Gastrocnemius medialis (tissue), 4 donors: ENCODE measurements around the gene PIP5K1C. TPM values are rescaled to one million over a fixed set of nuclear protein-coding genes. Genes with fewer than 3 reads are reported as not detected.
"Not testable (repeated sequence)": the region's sequence is repeated elsewhere in the genome, so short reads cannot be mapped to it uniquely, and the experiment has no call there.

Experiments used
- ATAC-seq, 2 donors: fragments of 150-250 bp; one replicate each; pipeline ENCODE4 v1.9.1; 2016
- DNase-seq, 2 donors: peaks; one replicate each; pipeline ENCODE4 v3.0.0-alpha.2; 2019
- H3K27ac ChIP-seq, 4 donors: fragments of 200-600 bp; sonication (generic); 1 replicate in 1 of 4; 2 replicates in 3 of 4; pipeline ENCODE4 v1.5.1; 2016 to 2018; ENCODE audit warnings: mild to moderate bottlenecking in 2 of 4, moderate library complexity in 1 of 4
- H3K27me3 ChIP-seq, 3 donors: fragments of 200-600 bp; sonication (generic) in 2 of 3; 1 replicate in 1 of 3; 2 replicates in 2 of 3; pipeline versions ENCODE4 v1.5.1 to v1.6.0; 2016 to 2019; ENCODE audit warnings: mild to moderate bottlenecking in 1 of 3, moderate library complexity in 1 of 3
- H3K36me3 ChIP-seq, 2 donors: fragments of 200-600 bp; sonication (generic) in 1 of 2; one replicate each; pipeline ENCODE4 v1.5.1; 2017 to 2018
- H3K4me1 ChIP-seq, 2 donors: fragments of 200-600 bp; sonication (generic) in 1 of 2; one replicate each; pipeline ENCODE4 v1.5.1; 2016 to 2017; ENCODE audit warnings: mild to moderate bottlenecking in 2 of 2
- H3K4me3 ChIP-seq, 4 donors: fragments of 200-600 bp; sonication (generic) in 3 of 4; 1 replicate in 1 of 4; 2 replicates in 3 of 4; pipeline ENCODE4 v1.5.1; 2016 to 2019; ENCODE audit warnings: mild to moderate bottlenecking in 2 of 4
- H3K9me3 ChIP-seq, 3 donors: fragments of 200-600 bp; sonication (generic) in 2 of 3; 1 replicate in 1 of 3; 2 replicates in 2 of 3; pipeline ENCODE4 v1.5.1; 2016 to 2019
- CTCF ChIP-seq, 5 experiments: fragments of 450-650 bp in 3 of 5; fragments of 200-600 bp in 2 of 5; sonication (generic) in 2 of 5; IDR thresholded peaks in 4 of 5; conservative IDR thresholded peaks in 1 of 5; 1 replicate in 4 of 5; 2 replicates in 1 of 5; pipeline ENCODE4 v1.5.1; 2016 to 2019; ENCODE audit warnings: antibody characterized with exemption in 5 of 5, mild to moderate bottlenecking in 3 of 5, moderate library complexity in 3 of 5
- POLR2A ChIP-seq, 2 donors: fragments of 450-650 bp; IDR thresholded peaks; one replicate each; pipeline ENCODE4 v1.6.1; 2017; ENCODE audit warnings: antibody characterized with exemption in 2 of 2, mild to moderate bottlenecking in 2 of 2, moderate library complexity in 2 of 2
- in situ Hi-C, 4 donors: fragments of 200-750 bp; cut with MboI; loops; one replicate each; pipeline versions ENCODE4 v1.15.0 to v1.8.0; 2017; ENCODE audit warnings: low sequenced_read_pairs in 4 of 4
- intact Hi-C: fragments of 100-400 bp; cut with DNase I; formaldehyde crosslinking; loops from one replicate; pipeline ENCODE4 v1.15.1; 2023; ENCODE audit warnings: low total_unique reads
- total RNA-seq, 4 donors: library from RNA; depleted of rRNA; stranded (reverse); fragments of >200 nt; gene quantifications; one replicate each; pipeline versions ENCODE4 v1.1.0 to v1.2.3, GENCODE V29; 2016

PIP5K1C gene
- total RNA-seq, 4 donors from 2014 or later = 8.2 to 18.0 (median 17.3) TPM

- ATAC-seq (no peak), DNase-seq (no peak)
- no peaks in the 10 kb centered on the region for H3K27me3 ChIP-seq
- H3K4me1 ChIP-seq = peaks cover 8 to 9% of the 10 kb centered on the region in 2 donors
- peaks cover 0 to 40% of the 10 kb centered on the region in 2 donors for H3K36me3 ChIP-seq
- H3K4me3 ChIP-seq = no peak overlapping the region
- TF ChIP-seq CTCF (IDR thresholded peaks at IDR 0.05 in 4 of 5, conservative IDR thresholded peaks at IDR 0.05 in 1 of 5) = no peak
- TF ChIP-seq POLR2A (IDR thresholded peaks at IDR 0.05) = no peak
- H3K9me3 ChIP-seq = no peaks in the 10 kb centered on the region
- H3K27ac ChIP-seq = no peak overlapping the region
- in situ Hi-C loops (no loop called here), intact Hi-C loops (no loop called here)
Observed at GRCh38 chr19:3649888-3650287, 50.4 kb downstream of the PIP5K1C start.

GRCh38 chr19:3648037-3648905 is 52.0 kb downstream of the PIP5K1C start:
- Histone ChIP-seq H3K9me3 (no peaks in the 10 kb centered on the region), H3K27ac (no peak overlapping the region), H3K36me3 (peaks cover 0 to 32% of the 10 kb centered on the region in 2 donors), H3K4me1 (peaks cover 8 to 9% of the 10 kb centered on the region in 2 donors), H3K27me3 (no peaks in the 10 kb centered on the region), H3K4me3 (no peak overlapping the region)
- TF ChIP-seq CTCF (IDR thresholded peaks at IDR 0.05 in 4 of 5, conservative IDR thresholded peaks at IDR 0.05 in 1 of 5) (no peak), POLR2A (IDR thresholded peaks at IDR 0.05) (no peak)
- DNase-seq (no peak), ATAC-seq (no peak)
- in situ Hi-C loops = no loop called here
- intact Hi-C loops = no loop called here

GRCh38 chr19:3647102-3647501 is 53.2 kb downstream of the PIP5K1C start:
- H3K4me3 ChIP-seq, H3K4me1 ChIP-seq, ATAC-seq, H3K9me3 ChIP-seq, DNase-seq, in situ Hi-C loops, intact Hi-C loops, H3K27ac ChIP-seq, H3K27me3 ChIP-seq: not testable (repeated sequence)
- H3K36me3 ChIP-seq = peaks cover 0 to 27% of the 10 kb centered on the region in 2 donors

- H3K4me1 ChIP-seq = peaks cover 8 to 9% of the 10 kb centered on the region in 2 donors
- H3K27me3 ChIP-seq = no peaks in the 10 kb centered on the region
- intact Hi-C loops (no loop called here), in situ Hi-C loops (no loop called here)
- ATAC-seq (no peak), DNase-seq (no peak)
- no peak overlapping the region for H3K27ac ChIP-seq
- H3K9me3 ChIP-seq = no peaks in the 10 kb centered on the region
- peaks cover 0 to 27% of the 10 kb centered on the region in 2 donors for H3K36me3 ChIP-seq
- no peak for TF ChIP-seq POLR2A (IDR thresholded peaks at IDR 0.05)
- no peak for TF ChIP-seq CTCF (IDR thresholded peaks at IDR 0.05 in 4 of 5, conservative IDR thresholded peaks at IDR 0.05 in 1 of 5)
- no peak overlapping the region for H3K4me3 ChIP-seq
Observed at GRCh38 chr19:3646336-3647092, 53.8 kb downstream of the PIP5K1C start.

- H3K36me3 ChIP-seq = peaks cover 0 to 28% of the 10 kb centered on the region in 2 donors
- ATAC-seq = no peak
Observed at GRCh38 chr19:3645726-3646125, 54.5 kb downstream of the PIP5K1C start.

More at GRCh38 chr19:3645726-3646125, 54.5 kb downstream of the PIP5K1C start:
- intact Hi-C loops (no loop called here), in situ Hi-C loops (no loop called here)
- no peak overlapping the region for H3K4me3 ChIP-seq
- no peak for DNase-seq
- peaks cover 8 to 9% of the 10 kb centered on the region in 2 donors for H3K4me1 ChIP-seq
- H3K9me3 ChIP-seq = no peaks in the 10 kb centered on the region
- TF ChIP-seq CTCF (IDR thresholded peaks at IDR 0.05 in 4 of 5, conservative IDR thresholded peaks at IDR 0.05 in 1 of 5) (no peak), POLR2A (IDR thresholded peaks at IDR 0.05) (no peak)
- no peak overlapping the region for H3K27ac ChIP-seq
- H3K27me3 ChIP-seq = no peaks in the 10 kb centered on the region
